AG04450 (cell line): ENCODE data around the gene EMSY. TPM values are rescaled to one million over a fixed set of nuclear protein-coding genes. Genes with fewer than 3 reads are reported as not detected.
A peak's percentile ranks its signal among the peaks of the same experiment; 100 is the strongest.
"Not testable (repeated sequence)": the region's sequence is repeated elsewhere in the genome, so short reads cannot be mapped to it uniquely, and the experiment has no call there.

Source experiments
- CTCF ChIA-PET: fragments of 300-600, 350-600 bp; formaldehyde crosslinking; extraction: SDS; loops from one replicate; lab custom pipeline; 2022; ENCODE audit warnings: antibody characterized with exemption, inconsistent platforms; lab: Charles Lee
- POLR2A ChIA-PET: fragments of 350-600 bp; formaldehyde crosslinking; extraction: SDS; loops from one replicate; lab custom pipeline; 2021; ENCODE audit warnings: antibody characterized with exemption, inconsistent platforms; lab: Yijun Ruan, JAX
- DNase-seq: peaks from one replicate; pipeline ENCODE4 v3.0.0-alpha.2; 2011; ENCODE audit warnings: low read depth, low spot score
- H3K27ac ChIP-seq: one replicate; pipeline ENCODE4 v1.5.1; 2012; ENCODE audit warnings: low read depth, low read length, control low read depth
- H3K27me3 ChIP-seq: one replicate; pipeline ENCODE4 v1.6.0; 2012; ENCODE audit warnings: low read length; ENCODE audit not compliant: control insufficient read depth, insufficient read depth
- H3K4me3 ChIP-seq: 2 replicates; pipeline ENCODE4 v1.5.1; 2011; ENCODE audit warnings: mild to moderate bottlenecking, low read depth, low read length, control low read depth
- H3K9me3 ChIP-seq: 2 replicates; pipeline ENCODE4 v1.5.1; 2012; ENCODE audit warnings: low read length; ENCODE audit not compliant: control insufficient read depth, insufficient read depth
- polyA minus RNA-seq: library from RNA; depleted of rRNA, polyadenylated mRNA; stranded (reverse); fragments of >200 nt; gene quantifications from 2 replicates; pipeline ENCODE4 v1.2.3, GENCODE V29; 2011; rRNA and poly(A)+ RNA removed
- polyA plus RNA-seq: library from polyadenylated mRNA; depleted of rRNA; stranded (reverse); fragments of >200 nt; gene quantifications from 2 replicates; pipeline ENCODE4 v1.2.3, GENCODE V29; 2011; rRNA removed
- TF ChIP-seq, protein P1 (sequence below): IDR thresholded peaks from 2 replicates; pipeline ENCODE4 v1.5.1; 2011; ENCODE audit warnings: low read depth, low read length, control low read depth, inconsistent platforms

Gene EMSY, protein sequence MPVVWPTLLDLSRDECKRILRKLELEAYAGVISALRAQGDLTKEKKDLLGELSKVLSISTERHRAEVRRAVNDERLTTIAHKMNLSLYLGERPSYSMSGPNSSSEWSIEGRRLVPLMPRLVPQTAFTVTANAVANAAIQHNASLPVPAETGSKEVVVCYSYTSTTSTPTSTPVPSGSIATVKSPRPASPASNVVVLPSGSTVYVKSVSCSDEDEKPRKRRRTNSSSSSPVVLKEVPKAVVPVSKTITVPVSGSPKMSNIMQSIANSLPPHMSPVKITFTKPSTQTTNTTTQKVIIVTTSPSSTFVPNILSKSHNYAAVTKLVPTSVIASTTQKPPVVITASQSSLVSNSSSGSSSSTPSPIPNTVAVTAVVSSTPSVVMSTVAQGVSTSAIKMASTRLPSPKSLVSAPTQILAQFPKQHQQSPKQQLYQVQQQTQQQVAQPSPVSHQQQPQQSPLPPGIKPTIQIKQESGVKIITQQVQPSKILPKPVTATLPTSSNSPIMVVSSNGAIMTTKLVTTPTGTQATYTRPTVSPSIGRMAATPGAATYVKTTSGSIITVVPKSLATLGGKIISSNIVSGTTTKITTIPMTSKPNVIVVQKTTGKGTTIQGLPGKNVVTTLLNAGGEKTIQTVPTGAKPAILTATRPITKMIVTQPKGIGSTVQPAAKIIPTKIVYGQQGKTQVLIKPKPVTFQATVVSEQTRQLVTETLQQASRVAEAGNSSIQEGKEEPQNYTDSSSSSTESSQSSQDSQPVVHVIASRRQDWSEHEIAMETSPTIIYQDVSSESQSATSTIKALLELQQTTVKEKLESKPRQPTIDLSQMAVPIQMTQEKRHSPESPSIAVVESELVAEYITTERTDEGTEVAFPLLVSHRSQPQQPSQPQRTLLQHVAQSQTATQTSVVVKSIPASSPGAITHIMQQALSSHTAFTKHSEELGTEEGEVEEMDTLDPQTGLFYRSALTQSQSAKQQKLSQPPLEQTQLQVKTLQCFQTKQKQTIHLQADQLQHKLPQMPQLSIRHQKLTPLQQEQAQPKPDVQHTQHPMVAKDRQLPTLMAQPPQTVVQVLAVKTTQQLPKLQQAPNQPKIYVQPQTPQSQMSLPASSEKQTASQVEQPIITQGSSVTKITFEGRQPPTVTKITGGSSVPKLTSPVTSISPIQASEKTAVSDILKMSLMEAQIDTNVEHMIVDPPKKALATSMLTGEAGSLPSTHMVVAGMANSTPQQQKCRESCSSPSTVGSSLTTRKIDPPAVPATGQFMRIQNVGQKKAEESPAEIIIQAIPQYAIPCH (N-terminal part only)
- 14.6 and 18.6 TPM in 2 replicates for polyA plus RNA-seq
- 27.4 and 34.1 TPM in 2 replicates for polyA minus RNA-seq

DNA sequence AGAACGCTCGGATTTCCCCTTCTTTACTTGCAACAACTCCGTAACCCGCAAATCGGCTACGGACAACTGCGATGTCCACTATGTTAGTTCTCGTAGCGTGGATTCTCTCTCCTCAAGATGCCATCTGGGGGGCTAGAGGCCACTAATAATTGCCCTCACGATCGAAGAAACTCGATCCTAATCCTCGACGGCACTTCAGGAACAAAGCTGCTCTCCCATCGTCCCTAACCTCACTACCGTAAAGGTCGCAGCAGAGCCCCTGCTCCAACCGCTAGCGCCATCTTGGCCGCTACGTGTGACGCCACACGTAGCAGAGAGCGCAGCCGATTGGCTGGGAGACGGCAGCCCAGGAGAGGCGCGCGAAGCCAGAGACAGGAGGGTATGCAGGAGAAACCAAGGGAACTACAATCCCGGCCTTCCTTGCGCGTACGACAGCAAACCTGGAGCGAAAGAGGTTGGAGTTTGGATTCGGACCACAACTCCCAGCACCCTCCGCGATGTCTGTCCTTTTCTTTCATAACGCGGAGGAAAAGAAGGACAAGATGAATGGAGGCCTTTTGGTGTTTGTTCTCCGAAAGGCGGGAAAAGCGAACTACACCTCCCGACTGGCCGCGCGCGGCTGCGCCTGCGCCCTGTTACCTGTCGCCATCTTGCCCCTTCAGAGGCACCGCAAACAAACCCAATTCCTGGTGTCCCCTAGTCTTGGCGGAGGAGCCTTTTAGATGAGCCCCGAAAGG lies at the start of gene EMSY:
EMSY (plus strand) TSS at position 635 of the 737 bp plus-strand sequence. CDS start 1,921 bp downstream, outside the sequence.
- Histone ChIP-seq H3K27me3 (no peaks in the 10 kb centered on the region), H3K4me3 (peak within 1 kb of the TSS; percentile 95), H3K27ac (peak within 1 kb of the TSS; percentile 93), H3K9me3 (peaks cover 5% of the 10 kb centered on the region; the same call in 1 of the 2 replicates)
- POLR2A ChIA-PET, result interaction anchor here (0.7 to 1.0 kb wide), 2 partner anchors 12 to 1952 kb away, joined by 3 to 4 read pairs; no protein-coding TSS in a partner anchor
- CTCF ChIA-PET, result no interaction called here
- TF ChIP-seq, protein P1, sequence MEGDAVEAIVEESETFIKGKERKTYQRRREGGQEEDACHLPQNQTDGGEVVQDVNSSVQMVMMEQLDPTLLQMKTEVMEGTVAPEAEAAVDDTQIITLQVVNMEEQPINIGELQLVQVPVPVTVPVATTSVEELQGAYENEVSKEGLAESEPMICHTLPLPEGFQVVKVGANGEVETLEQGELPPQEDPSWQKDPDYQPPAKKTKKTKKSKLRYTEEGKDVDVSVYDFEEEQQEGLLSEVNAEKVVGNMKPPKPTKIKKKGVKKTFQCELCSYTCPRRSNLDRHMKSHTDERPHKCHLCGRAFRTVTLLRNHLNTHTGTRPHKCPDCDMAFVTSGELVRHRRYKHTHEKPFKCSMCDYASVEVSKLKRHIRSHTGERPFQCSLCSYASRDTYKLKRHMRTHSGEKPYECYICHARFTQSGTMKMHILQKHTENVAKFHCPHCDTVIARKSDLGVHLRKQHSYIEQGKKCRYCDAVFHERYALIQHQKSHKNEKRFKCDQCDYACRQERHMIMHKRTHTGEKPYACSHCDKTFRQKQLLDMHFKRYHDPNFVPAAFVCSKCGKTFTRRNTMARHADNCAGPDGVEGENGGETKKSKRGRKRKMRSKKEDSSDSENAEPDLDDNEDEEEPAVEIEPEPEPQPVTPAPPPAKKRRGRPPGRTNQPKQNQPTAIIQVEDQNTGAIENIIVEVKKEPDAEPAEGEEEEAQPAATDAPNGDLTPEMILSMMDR, result no peak
- peak; percentile 99 for DNase-seq

DNA sequence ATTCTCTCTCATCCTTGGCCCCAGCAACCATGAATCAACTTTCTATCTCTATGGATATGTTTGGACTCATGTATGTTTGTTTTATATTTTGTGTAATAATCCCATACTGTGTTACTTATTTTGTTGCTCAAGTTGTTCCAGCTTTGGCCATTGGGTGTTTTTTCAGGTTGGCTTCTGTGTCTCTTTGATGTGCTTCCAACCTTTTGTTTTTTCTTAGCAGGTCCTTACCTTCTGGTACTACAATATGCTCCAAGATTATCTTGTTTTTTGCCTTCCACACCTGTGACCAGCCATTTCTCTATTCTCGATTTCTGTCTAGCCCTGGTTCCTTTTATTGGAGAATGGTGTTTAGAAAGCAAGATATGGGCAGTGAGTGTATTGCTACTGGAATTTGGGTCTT lies 49.5 kb upstream of the EMSY start:
- ChIA-PET POLR2A (no interaction called here), CTCF (no interaction called here)
- no peaks in the 10 kb centered on the region for H3K27me3 ChIP-seq
- no peak for DNase-seq
- no peaks in the 10 kb centered on the region for H3K9me3 ChIP-seq
- TF ChIP-seq, protein P1, result no peak
- H3K27ac ChIP-seq, result no peak overlapping the region
- H3K4me3 ChIP-seq, result no peak overlapping the region

DNA sequence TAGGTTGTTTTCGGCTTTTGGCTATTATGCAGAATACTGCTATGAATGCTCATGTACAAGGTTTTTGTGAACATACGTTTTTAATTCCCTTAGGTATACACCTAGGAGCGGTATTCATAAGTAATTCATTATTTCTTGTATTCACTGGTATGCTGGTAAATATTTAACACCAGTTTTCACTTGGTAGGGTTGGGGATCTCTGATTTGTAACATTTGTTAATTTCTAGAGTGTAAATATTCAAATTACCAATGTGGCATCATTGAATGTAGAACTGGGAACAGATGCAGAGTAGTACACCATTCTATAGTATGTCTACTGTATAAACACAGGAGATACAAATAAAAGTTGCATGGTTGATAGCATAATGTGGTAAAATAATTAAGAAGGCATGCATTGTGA lies 47.4 kb upstream of the EMSY start:
- Histone ChIP-seq H3K4me3 (no peak overlapping the region), H3K27me3 (peaks cover 4% of the 10 kb centered on the region), H3K9me3 (no peaks in the 10 kb centered on the region), H3K27ac (no peak overlapping the region)
- CTCF ChIA-PET, result no interaction called here
- TF ChIP-seq, protein P1, result no peak
- POLR2A ChIA-PET, result no interaction called here
- DNase-seq, result no peak

DNA sequence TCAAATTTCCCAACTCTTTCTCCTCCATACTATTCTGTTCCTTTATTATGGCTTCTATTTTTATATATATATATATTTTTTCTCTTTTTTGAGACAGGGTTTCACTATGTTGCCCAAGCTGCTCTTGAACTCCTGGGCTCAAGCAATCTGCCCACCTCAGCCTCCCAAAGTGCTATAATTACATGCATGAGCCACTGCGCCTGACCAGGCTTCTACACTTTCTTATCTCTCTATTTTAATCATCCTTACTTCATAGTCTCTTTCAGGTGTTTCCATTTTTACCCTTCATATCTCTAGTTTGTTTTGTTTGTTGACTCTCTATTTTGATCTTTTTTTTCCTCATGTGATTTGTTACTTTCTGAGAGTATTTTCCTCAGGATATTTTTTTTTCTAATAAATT lies 43.9 kb upstream of the EMSY start:
- Histone ChIP-seq H3K4me3 (no peak overlapping the region), H3K9me3 (no peaks in the 10 kb centered on the region), H3K27me3 (peaks cover 4% of the 10 kb centered on the region), H3K27ac (no peak overlapping the region)
- ChIA-PET POLR2A (no interaction called here), CTCF (no interaction called here)
- no peak for DNase-seq
- TF ChIP-seq, protein P1, result no peak

DNA sequence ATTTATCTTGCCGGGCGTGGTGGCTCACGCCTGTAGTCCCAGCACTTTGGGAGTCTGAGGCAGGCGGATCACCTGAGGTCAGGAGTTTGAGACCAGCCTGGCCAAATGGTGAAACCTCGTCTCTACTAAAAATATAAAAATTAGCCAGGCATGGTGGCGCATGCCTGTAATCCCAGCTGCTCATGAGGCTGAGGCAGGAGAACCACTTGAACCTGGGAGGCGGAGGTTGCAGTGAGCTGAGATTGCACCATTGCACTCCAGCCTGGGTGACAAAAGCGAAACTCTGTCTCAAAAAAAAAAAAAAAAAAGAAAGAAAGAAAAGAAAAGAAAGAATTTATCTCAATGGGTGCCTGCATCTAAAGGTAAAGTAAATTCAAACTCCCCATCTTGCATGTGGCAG lies 43.3 kb upstream of the EMSY start:
- H3K27me3 ChIP-seq, H3K27ac ChIP-seq, H3K9me3 ChIP-seq, DNase-seq, H3K4me3 ChIP-seq, CTCF ChIA-PET, POLR2A ChIA-PET: not testable (repeated sequence)
